HG02885 (cell line): ENCODE results near the gene KLK7.

Experiments
- ATAC-seq: cut with Tn5 transposase; IDR thresholded peaks from one replicate; pipeline ENCODE4 v1.9.1; 2021; ENCODE audit warnings: mild to moderate bottlenecking; ENCODE audit not compliant: unreplicated experiment, poor library complexity

KLK7 gene

DNA sequence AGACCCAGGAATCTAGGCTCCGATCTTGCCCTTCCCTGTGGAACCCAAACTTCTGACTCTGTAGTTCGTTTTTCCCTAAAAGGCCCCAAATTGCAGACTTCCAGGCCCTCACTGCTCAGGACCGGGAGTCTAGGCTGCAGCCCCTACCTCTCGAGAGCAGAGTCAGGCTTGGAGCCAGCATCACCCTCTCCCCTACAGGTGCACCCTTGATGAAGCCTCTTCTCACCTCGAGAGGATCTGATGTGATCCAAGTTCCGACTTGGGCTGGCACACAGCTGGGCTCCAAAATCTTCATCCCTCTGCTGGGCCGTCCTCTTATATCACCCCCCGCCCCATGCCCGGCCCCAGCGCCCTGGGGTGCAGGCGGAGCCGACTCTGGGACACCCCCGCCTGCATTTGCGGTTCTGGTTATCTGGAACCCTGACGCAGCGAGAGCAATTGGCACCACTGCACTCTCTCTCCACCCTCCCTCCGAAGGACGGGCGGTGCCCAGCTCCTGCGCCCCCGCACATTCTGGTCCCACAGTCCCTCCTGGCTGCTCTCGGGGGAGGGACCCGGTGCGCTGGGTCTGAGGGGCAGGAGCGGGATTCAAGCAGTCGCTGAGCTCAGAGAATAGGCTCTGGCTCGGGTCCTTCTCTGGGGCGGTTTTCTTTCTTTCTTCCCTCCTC, at the start of gene KLK7:
KLK7 (minus strand) TSS at position 293 of the 668 bp plus-strand sequence. CDS start 1,518 bp downstream, outside the sequence.
- ATAC-seq = no peak

DNA sequence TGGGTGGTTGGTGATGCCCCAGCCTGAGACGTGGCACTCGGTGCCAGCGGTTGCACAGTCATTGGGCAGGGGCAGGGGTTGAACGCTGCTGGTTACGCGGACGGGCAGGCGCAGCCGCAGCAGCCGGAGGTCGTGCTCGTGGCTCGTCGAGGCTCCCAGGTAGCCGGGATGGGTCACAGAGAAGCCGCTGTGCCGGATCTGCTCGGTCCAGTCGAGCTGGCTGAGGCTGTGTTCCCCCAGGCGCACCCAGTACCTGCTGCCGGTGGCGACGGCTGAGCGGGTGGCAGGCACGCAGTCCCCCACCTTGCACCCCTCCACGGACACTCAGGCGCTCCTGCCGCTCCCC, 48.1 kb upstream of the KLK7 start:
- no peak for ATAC-seq

DNA sequence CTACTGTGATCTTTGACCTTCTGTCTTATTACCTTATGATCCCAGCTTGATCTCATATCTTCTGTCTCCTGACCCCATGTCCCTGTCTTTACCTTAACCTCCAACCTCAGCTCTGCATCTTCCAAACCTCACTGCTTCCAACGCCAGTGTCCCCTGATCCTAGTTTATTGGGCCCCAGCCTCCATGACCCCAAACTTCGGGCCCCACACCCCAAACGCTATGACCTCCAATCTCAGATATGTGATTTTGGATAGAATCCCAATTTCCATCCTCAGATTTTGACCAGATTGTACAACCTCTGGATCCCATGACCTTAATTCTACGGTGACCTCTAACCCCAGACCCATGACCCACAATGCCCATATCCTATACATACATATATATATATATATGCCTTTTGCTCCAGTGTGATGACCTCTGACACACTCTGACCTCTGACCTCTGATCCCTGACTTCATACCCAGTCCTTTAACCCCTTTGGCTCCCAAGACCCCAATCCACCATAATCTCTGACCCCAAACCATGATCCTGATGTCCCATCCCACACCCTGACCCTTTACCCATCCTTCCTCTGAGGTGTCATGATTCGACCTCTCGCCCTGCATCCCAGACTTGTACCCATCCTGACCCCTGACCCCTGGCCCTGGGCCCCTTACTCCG, 47.6 kb upstream of the KLK7 start:
- ATAC-seq = no peak

DNA sequence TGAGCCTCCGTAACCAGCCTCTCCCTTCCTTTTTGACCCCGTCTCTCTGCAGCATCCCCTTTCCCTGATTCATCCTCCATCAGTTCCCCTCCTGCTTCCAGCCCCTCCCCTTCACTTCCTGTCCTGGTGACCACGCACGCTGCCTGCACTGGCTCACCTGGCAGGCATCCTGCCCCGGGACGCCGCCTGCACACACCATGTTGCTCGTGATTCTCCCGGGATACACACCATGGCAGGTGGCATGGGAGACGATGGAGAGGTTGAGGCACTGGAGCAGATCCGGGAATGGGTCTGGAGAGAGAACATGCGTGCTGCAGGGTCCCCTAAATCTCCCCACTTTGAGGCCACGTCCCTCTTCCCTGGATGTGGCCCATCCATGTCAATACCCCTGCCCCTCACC, 46.9 kb upstream of the KLK7 start:
- no peak for ATAC-seq

DNA sequence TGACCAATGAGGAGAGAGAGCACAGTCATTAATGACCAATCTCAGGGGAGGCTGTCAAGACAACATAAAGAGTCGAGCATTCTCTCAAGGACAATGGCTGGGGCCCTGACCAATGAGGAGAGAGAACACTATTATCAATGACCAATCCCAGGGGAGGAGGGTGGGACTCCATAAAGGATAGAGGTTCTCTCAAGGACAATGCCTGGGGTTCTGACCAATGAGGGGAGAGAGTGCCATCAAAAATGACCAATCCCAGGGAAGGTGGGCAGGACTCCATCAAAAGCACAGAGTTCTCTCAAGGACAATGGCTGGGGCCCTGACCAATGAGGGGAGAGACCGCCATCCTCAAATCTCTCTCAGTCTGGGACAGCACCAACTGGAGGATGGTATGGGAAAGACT, 46.0 kb upstream of the KLK7 start:
- no peak for ATAC-seq

DNA sequence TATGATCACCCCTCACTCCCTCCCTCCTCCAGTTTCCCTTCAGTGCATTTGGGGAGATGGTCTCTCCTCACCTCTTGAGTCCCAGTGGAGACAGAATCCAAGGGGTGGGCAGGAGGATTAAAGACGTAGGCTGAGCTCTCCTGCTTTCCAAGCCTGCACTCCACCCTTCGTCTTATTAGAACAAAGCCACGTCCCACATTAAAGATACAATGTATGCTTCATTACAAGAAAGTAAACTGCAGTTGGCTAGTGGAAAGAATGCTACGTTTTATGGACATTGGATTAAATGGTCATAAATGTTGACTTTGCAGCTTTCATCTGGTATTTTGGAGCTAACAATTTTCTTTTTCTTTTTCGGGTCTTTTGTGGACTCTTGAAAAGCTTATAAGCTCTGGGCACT, 44.2 kb upstream of the KLK7 start:
- no peak for ATAC-seq

DNA sequence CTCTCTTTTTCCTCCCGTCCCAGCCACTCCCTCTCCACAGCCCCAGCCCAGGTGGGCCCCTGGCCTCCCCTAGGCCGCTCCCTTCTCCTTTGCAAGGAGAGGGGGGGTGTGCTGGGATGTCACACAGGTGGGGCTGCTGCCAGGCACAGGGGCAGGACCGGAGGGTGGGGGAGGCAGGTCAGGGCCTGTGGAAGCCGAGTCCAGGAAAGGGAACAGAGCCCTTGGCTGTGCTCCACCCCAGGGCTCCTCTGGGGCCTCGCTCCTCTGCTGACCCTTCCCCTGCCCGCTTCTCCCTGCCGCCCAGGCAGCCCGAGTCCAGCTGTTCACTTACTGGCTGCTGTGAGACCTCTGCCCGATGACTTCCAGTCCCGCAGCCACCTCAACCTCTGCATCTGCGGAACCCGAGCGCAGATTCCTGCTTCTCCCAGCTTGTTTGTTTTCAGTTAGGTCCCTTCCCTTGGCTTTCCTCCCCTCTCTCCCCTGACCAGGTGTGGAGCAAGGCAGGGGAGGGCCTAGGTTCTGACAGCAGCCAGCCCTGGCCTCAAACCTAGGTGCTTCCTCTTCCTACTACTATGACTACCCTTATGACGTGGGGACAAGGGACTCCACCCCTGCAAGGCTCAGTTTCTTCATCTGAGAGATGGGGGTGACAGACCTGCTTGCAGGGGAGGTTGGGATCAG, 43.5 kb upstream of the KLK7 start:
- no peak for ATAC-seq

DNA sequence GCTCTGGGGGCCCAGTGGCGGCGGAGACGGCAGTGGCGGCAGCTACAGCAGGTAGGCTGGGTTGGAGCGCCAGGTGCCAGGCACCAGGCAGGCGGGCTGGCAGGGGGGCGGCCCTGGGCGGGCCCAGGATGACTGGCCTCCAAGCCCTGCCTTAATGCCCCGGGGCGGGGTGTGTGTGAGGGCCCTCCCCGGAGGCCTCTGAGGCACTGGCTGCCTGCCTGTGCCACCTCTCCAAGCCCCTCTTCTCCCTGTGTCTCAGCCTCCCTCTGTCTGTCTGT, 42.8 kb upstream of the KLK7 start, which contains the start of gene KLK11:
KLK11 (minus strand) TSS at position 63 of the 278 bp plus-strand sequence. CDS start 985 bp downstream, outside the sequence.
- no peak for ATAC-seq

DNA sequence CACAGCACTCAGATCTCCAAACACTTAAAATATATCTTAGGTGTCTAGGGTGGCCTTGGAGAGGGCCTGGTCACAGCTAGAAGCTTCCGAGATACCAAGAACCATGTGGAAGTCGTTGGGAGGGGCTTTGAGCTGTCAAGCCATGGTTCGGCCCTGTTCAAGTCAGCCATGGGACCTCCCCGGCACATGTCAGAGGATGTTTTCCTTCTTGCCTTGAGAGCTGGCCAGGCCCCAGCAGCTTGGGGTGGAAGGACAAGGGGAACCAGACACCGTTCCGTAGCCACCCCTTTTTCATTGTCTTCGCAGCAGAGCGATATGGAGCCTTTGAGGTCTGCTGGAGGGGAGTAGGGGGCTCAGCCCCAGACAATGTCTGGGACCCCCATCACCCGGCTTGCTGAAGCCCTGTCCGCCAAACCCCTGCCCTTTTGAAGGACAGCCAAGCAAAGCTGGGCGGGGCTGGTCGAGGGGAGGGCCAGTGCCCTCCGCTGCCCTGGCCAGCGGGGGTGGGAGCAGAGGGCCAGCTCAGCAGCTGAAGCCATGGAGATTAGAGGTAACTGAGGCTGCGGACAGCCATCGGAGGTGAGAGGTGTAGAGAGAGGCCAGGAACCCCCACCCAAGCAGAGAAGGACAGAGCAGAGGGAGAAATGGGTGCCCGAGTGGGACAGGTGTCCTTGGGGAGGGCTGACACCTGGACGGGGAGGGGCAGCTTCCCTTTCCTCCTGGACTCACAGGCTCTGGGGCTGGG, 42.3 kb upstream of the KLK7 start:
- ATAC-seq = no peak

DNA sequence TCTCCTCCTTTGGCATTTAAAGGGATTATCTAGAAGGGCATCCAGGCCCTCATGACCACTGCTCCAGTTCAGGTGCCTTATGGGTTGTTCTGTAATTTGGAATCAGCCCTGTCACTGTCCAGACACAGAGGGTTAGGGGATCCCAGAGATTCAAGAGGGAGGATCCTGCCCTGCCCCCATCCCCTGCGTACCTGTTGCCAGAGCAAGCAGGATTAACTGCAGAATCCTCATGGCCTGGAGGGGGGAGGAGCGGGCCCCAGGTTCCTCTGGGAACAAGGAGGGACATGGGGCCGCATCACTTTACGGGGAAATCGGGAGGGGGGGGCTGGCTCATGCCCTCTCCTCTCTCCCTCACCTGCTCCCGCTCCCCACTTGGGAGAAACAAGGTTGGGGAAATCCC, 41.7 kb upstream of the KLK7 start:
- no peak for ATAC-seq

DNA sequence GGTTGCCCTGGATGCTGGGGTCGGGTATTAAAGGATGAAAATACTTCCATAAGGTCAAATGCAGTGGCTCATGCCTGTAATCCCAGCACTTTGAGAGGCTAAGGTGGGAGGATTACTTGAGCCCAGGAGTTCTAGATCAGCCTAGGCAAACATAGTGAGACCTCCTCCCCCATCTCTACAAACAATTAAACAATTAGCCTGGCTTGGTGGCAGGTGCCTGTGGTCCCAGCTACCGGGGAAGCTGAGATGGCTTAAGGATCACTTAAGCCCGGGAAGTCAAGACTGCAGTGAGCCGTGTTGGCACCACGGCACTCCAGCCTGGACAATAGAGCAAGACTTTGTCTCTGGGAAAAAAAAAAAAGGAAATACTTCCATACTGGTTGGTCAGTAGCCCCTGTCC, 41.2 kb upstream of the KLK7 start:
- ATAC-seq = no peak

DNA sequence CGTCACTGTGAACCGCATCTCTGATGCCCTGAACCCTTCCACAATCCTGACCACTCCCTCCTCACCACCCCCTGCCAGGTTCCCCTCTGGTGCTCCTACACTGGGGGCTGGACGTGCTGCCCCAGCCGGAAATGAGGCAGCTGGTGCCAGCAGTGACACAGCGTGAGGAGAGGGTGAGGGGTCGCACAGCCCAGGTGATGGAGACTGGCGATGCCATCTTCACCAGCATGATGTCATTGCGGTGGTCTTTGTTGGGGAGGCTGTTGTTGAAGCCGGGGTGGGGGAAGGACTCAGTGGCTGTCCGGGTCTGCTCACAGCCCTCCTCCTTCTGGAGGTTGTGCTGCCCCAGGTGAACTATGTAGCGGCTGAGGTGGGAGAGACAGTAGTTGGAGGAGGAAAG, 40.2 kb upstream of the KLK7 start:
- ATAC-seq = no peak

DNA sequence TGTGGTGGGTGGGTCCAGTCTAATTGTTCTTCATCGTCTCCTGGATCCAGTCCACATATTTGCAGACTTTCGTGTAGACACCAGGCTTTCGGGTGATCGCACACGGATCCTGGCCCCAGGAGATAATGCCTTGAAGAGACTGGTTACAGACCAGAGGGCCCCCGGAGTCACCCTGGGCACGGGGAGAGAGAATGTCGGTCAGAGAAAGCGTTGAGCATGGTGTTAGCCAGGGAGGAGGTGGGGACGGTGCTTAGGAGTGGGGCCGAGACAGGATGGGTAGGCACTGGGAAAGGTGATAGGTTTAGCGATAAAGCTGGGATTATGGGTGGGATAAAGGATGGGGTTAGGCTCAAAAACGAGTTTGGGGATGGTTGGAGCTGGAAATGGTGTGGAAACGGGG, 38.8 kb upstream of the KLK7 start:
- ATAC-seq = no peak

DNA sequence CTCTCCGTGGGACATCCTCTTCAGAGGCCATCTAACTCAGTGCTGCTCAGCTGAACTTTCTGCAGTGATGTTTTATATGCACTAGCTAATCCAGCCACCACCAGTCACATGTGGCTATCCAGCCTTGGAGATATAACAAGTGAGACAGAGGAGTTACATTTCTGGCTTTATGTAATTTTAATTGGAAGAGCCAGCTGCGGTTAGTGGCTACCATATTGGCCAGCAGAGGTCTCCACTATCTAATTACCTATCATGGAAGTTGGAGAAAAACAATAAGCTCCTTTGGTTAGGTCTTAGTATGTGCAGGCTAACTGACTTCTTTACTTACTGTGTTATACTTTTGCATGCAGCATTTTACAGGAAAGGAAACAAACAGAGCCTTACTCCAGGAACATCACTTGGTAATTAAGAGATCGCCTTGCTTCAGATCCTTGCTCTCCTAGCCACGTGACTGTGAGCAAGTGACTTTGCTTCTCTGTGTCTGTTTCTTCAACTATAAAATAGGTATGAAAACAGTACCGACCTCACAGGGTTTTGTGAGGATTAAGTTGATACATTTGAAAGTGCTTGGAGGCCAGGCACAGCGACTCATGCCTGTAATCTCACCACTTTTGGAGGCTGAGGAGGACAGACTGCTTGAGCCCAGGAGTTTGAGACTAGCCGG, 37.4 kb upstream of the KLK7 start:
- ATAC-seq = no peak

DNA sequence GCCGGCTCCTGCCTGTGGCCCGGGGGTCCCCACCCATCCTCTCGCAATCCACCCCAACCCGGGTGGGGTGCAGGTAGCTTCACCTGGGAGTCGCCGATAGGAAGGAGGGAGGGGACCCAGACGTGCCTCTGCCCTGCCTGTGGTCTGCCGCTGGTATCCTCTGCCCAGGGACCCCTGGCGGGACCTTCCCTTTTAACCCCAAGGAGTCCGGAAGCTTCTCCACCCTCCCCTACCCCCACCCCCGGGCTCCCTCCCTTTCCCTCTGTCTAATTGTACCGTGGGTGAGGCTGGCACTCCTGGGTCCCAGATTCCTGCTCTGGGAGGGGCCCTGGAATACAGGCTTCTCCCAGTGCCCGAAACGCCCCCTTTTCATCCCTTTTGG, 35.8 kb upstream of the KLK7 start, which contains the start of gene KLK10:
KLK10 (minus strand) TSS at position 166 of the 382 bp plus-strand sequence. CDS start 579 bp downstream, outside the sequence.
- ATAC-seq = no peak

DNA sequence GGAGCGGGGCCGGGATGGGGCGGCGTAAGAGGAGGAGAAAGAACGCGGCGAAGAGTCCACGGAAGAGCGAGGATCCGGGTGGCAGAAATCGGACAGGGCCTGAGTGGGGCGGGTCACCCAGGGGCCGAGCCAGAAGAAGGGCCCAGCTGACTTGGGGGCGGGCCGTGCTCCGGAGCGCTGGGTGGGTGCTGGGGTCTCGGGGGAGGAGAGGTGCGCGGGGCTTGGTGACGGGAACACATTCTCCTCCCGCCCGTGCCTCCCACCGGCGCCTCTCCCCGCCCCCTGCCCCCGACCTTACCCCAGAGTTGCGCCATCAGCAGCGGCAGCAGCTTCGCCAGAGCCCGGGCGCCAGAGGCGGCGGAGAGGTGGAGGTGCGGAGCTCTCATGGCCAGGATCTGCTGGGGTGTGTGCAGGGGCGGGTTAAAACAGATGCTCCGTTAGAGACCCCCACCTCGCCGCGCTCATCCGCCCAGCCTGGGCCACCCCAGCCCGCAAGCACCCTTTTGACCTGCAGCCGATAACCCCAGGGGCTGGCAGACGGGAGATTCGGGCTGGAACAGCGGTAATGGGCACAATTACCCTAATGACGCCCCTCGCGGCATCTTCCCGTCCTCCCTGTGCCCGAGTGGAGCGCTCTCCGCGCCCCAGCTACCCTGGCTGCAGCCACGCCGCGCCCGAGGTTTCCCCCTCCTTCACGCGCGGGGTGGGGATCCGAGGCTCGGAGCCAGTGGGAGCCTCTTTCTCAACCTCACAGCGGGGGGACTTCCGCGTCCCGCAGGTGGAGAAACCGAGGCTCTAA, 35.2 kb upstream of the KLK7 start:
- ATAC-seq = no peak

DNA sequence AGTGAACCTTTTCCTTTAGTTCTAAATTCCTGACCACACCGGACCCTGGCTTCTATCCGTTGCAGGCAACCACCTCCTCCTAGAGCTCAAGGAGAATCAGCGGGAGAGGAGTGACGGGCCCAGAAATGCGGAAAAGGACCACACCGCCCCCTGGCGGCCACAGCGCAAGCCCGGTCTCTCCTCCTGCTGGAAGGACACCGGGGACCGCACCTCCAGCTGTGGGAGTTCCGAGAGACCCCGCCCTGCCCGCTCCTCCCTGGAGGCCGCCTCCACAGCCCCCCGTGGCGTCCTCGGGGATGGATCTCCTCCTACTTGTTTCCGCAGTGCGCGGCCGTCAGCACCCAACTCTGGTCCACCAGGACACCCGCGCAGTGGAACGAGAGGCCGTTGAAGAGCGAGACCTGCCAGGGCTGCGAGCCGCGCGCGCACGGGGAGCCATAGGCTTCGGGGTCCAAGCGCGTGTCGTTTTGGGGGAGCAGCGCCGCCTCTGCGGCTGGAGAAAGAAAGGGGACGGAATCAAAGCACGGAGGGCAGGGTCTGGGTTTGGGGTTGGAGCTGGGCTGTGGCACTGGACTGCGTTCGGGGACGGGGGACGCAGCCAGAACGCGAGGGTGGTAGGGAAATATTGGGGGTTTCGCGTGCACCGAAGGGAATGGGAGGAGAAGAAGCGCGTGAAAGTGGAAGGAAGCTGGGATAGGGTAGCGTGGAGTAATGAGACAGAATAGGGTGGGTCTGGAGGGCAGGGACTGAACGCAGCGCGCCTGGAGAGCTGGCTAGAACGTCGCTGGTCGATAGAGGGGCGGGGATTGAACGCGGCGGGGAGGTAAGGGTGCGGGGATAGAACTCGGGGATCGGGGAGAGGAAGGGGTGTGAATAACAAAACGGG, 33.3 kb upstream of the KLK7 start:
- no peak for ATAC-seq

DNA sequence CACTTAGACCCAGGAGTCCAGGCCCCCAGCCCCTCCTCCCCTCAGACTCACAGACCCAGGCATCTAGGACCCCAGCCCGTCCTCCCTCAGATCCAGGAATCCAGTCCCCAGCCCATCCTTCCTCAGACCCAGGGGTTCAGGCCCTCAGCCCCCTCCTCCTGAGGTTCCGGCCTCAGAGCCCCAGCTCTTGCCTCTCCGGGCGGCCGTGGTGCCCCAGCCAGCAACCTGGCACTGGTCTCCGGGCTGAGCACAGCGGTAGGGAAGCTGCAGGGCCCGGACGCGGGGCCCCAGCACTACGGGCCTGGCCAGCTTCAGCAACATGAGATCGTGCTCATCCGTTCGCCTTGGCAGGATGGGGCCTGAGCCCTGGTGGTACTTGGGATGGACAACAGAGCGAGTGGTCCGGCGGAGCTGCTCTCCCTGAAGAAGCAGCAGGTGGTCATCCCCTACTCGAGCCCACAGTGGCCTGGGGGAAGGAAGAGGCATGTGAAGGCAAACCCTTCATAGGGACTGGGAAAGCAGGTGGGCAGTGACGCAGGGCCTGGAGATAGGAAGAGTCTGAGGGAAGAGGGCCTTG, 32.1 kb upstream of the KLK7 start:
- no peak for ATAC-seq
